Measurements from ENCODE around the gene PPP1R12A.

The PPP1R12A gene

DNA sequence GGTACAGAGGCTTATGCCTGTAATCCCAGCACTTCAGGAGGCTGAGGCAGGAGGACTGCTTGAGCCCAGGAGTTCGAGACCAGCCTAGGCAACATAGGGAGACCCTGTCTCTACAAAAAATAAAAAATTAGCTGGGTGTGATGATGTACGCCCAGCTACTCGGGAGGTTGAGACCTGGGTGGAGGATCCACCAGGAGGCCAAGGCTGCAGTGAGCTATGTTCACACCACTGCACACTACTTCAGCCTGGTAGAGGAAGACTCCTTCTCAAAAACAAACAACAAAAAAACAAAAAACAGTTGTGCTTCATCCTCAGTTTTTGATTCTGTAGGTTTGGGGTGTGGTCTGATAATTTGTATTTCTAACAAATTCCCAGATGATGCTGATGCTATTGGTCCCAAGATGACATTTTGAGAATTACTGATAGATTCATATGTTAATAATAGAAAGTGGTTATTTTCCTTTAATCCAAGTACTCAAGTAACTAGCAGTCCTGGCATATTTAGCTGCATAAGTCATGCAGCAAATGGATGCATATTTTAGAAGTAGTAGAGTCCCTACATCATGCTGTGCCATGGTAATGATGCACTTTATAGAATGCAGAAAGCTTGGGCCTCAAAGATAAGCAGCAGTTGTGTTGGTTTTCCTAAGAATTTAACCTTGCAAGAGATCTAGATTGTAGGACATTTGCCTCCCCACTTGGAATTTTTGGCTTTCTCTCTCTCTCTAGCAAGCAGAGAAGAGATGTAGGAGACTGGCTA lies 168.0 kb downstream of the PPP1R12A start:
- Histone ChIP-seq H3K4me1 (ENCODE audit: control insufficient read depth, insufficient read depth, low read length) (no peaks in the 10 kb centered on the region), H3K27ac (ENCODE audit: low read depth, low read length) (no peak overlapping the region), H3K9ac (ENCODE audit: low read length) (no peak overlapping the region), H3K36me3 (ENCODE audit: control insufficient read depth, insufficient read depth, low read length) (no peaks in the 10 kb centered on the region), H3K27me3 (ENCODE audit: control insufficient read depth, insufficient read depth, low read length) (no peaks in the 10 kb centered on the region), H3K4me3 (ENCODE audit: low read length) (no peak overlapping the region)

DNA sequence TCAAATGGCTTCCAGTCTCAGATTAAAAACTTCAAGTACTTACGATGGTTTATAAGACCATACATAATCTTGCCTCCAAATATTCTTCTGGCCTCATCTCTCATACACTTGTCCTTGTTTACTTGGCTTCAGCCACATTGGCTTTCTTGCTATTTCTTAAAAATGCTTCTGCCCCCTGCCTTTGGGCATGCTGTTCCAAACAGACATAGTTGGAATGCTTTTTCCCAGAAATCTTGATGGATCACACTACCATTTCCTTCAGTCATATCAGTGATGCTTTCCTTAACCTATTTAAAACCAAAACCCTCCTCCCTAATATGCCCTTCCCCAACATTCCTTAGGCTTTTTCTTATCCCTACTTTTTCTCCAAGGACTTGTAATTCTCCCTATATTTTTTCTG lies 169.7 kb downstream of the PPP1R12A start:
- Histone ChIP-seq H3K27me3 (ENCODE audit: control insufficient read depth, insufficient read depth, low read length) (no peaks in the 10 kb centered on the region), H3K27ac (ENCODE audit: low read depth, low read length) (no peak overlapping the region), H3K4me1 (ENCODE audit: control insufficient read depth, insufficient read depth, low read length) (no peaks in the 10 kb centered on the region)

DNA sequence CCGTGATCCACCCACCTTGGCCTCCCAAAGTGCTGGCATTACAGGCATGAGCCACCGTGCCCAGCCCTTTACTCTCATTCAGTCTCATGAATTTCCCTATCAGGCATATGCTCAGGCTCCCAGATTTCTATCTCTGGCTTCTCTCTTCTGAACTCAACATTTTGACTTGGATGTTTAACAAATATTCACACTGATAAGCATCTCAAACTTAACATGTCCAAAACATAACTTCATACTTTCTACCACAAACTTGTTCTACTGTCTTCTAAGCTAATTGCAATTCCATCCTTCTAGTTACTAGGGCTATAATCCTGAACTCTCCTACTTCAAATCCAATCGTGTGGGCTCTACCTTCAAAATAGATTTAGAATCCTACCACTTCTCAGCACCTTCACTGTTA lies 170.3 kb downstream of the PPP1R12A start:
- Histone ChIP-seq H3K9ac (ENCODE audit: low read length) (no peak overlapping the region), H3K4me1 (ENCODE audit: control insufficient read depth, insufficient read depth, low read length) (no peaks in the 10 kb centered on the region), H3K27me3 (ENCODE audit: control insufficient read depth, insufficient read depth, low read length) (no peaks in the 10 kb centered on the region)

More for the DNA sequence above, 169.7 kb downstream of the PPP1R12A start:
- Histone ChIP-seq H3K4me3 (ENCODE audit: low read length) (no peak overlapping the region), H3K36me3 (ENCODE audit: control insufficient read depth, insufficient read depth, low read length) (no peaks in the 10 kb centered on the region), H3K9ac (ENCODE audit: low read length) (no peak overlapping the region)

DNA sequence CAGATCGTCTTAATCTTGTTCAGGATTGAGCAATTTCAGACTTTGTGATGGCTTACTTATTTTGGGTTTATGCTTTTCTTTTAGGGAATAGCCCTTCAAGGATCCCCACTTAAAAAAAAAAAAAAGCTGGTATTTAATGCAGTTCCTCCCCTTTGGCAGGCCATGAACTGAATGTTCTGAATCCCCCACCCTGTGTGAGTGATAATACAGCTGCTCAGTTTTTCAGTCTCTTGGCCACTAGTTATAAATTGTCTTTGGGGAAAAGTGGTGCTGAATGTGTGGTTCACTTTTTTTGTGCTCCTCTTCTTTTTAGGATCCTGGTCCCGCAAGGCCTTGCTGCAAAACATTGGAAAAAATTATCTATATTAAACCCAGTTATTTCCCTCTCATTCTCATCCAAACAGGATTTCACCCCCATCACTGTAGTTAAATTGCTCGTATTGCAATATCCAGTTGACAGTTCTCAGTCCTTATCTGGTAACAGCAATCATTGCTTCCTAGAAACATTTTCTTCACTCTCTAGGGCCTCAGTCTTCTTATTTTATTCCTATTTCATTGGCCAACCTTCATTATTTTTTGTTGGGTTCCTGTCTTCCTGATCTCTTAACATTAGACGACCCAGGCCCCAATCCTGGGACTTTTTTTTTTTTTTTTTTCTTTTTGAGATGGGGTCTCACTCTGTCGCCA lies 171.0 kb downstream of the PPP1R12A start:
- H3K9ac ChIP-seq (ENCODE audit: low read length), result no peak overlapping the region

More for the DNA sequence above, 170.3 kb downstream of the PPP1R12A start:
- Histone ChIP-seq H3K27ac (ENCODE audit: low read depth, low read length) (no peak overlapping the region), H3K4me3 (ENCODE audit: low read length) (no peak overlapping the region), H3K36me3 (ENCODE audit: control insufficient read depth, insufficient read depth, low read length) (no peaks in the 10 kb centered on the region)

DNA sequence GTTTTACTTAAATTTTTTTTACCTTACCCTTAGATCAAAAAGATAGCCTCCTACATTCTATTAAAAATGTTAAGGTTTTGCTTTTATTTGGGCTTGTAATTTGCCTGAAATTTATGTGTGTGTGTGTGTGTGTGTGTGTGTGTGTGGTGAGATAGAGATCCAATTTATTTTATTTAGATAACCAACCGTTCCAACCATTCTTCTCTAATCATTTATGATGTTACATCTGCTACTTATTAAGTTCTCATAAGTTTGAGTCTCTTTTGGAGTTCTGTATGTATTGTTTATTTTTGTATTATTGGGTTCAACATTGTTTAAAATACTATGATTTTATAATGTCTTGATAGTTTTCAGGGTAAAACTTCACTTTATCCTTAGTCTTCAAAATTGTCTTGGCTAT lies 173.6 kb downstream of the PPP1R12A start:
- no peaks in the 10 kb centered on the region for H3K4me1 ChIP-seq (ENCODE audit: control insufficient read depth, insufficient read depth, low read length)
- no peak overlapping the region for H3K4me3 ChIP-seq (ENCODE audit: low read length)
- no peak overlapping the region for H3K27ac ChIP-seq (ENCODE audit: low read depth, low read length)
- no peaks in the 10 kb centered on the region for H3K36me3 ChIP-seq (ENCODE audit: control insufficient read depth, insufficient read depth, low read length)
- H3K27me3 ChIP-seq (ENCODE audit: control insufficient read depth, insufficient read depth, low read length), result no peaks in the 10 kb centered on the region
- no peak overlapping the region for H3K9ac ChIP-seq (ENCODE audit: low read length)

More for the DNA sequence above, 171.0 kb downstream of the PPP1R12A start:
- no peak overlapping the region for H3K4me3 ChIP-seq (ENCODE audit: low read length)
- H3K36me3 ChIP-seq (ENCODE audit: control insufficient read depth, insufficient read depth, low read length), result no peaks in the 10 kb centered on the region
- H3K27me3 ChIP-seq (ENCODE audit: control insufficient read depth, insufficient read depth, low read length), result no peaks in the 10 kb centered on the region
- H3K27ac ChIP-seq (ENCODE audit: low read depth, low read length), result no peak overlapping the region
- H3K4me1 ChIP-seq (ENCODE audit: control insufficient read depth, insufficient read depth, low read length), result no peaks in the 10 kb centered on the region

DNA sequence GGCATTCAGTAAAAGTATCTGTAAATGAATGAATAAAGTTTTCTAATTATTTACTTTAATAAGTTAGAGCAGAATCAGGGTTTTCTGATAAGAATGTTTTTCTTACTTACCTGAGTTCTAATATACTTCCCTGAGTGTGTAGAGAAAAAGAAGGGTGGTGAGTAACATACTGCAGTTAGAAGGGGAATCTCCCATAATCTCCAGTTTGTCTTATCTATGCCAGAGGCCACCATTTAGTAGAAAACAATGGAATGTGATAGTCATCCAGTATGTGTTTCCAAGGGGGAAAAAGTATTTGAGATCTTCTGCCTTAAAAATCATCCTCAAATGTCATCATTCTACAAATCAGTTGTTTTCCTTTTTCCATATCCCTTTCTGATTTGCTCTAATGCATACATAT lies 187.6 kb downstream of the PPP1R12A start:
- Histone ChIP-seq H3K4me1 (ENCODE audit: control insufficient read depth, insufficient read depth, low read length) (no peaks in the 10 kb centered on the region), H3K27ac (ENCODE audit: low read depth, low read length) (no peak overlapping the region)

DNA sequence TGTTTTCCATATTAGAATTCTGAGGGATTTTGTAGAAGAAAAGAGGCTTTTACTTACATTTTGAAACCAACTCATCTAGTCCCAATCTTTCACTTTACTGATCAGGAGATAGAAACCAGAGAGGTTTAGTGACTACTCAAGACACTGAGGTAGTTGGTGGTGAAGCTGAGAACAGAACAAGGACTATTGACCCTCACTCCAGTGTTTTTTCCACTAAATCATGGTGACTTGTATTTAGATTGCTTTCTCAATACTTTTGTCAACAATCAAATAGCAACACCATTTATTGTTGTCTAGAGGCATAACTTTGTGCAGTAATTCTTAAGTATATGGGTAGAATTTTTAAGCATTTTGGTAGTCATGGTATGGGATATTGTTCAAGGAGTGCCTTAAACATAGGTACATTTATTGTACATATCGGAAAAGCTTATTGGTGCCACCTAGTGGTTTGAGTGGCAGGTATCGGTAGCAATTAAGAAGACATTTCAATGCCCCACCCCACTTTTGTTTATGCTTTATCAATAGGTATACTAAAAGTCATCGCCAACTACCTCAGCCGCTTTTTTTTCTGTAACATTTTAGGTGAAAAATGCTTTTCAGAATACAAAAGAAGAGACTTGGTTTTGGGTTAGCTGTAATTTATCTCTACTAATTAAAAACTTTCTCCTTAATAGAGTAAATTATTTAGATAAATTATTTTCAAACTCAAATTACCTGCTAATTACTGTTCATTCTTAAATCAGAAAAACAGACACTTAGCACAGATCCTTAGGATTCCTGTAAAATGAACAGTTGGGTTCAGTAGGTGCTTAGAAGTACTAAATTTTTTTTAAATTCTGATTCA lies 196.8 kb downstream of the PPP1R12A start:
- Histone ChIP-seq H3K9ac (ENCODE audit: low read length) (no peak overlapping the region), H3K27me3 (ENCODE audit: control insufficient read depth, insufficient read depth, low read length) (no peaks in the 10 kb centered on the region), H3K27ac (ENCODE audit: low read depth, low read length) (no peak overlapping the region), H3K36me3 (ENCODE audit: control insufficient read depth, insufficient read depth, low read length) (no peaks in the 10 kb centered on the region), H3K4me3 (ENCODE audit: low read length) (no peak overlapping the region), H3K4me1 (ENCODE audit: control insufficient read depth, insufficient read depth, low read length) (no peaks in the 10 kb centered on the region)

More for the DNA sequence above, 187.6 kb downstream of the PPP1R12A start:
- Histone ChIP-seq H3K36me3 (ENCODE audit: control insufficient read depth, insufficient read depth, low read length) (no peaks in the 10 kb centered on the region), H3K9ac (ENCODE audit: low read length) (no peak overlapping the region), H3K27me3 (ENCODE audit: control insufficient read depth, insufficient read depth, low read length) (no peaks in the 10 kb centered on the region), H3K4me3 (ENCODE audit: low read length) (no peak overlapping the region)

DNA sequence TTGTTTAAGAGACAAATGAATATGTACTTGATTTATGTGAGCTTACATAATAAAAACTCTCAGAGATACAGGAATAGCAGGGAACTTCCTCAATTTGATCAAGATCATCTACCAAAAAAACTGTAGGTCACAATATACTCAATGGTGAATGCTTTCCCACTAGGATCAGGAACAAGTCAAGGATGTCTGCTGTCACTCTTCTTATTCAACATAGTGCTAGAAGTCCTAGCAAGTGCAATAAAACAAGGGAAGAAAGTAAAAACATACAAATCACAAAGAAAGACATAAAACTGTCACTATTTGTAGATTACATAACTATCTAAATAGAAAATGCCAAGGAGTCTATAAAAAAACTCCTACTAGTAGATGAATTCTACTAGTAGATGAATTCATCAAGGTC lies 202.3 kb downstream of the PPP1R12A start:
- Histone ChIP-seq H3K9ac (ENCODE audit: low read length) (no peak overlapping the region), H3K27me3 (ENCODE audit: control insufficient read depth, insufficient read depth, low read length) (no peaks in the 10 kb centered on the region), H3K4me1 (ENCODE audit: control insufficient read depth, insufficient read depth, low read length) (no peaks in the 10 kb centered on the region), H3K27ac (ENCODE audit: low read depth, low read length) (no peak overlapping the region), H3K4me3 (ENCODE audit: low read length) (no peak overlapping the region), H3K36me3 (ENCODE audit: control insufficient read depth, insufficient read depth, low read length) (no peaks in the 10 kb centered on the region)

DNA sequence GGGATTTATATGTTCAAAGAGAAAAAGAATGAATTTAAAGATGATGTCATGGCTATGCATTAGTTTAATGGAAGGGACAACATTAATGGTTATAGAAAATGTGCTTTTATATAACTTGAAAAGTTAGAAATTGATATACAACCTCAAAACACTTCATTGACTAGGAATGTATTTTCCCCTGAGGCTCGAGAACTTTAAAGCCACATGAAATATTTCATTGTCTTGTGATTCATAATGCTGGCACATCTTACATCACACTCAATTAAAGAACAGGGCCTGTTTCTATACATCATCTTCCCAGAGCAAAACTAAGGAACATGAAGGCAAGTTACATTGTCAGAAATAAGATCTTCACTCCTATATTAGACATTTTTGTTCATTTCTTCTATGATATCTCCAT lies 208.9 kb downstream of the PPP1R12A start:
- Histone ChIP-seq H3K9ac (ENCODE audit: low read length) (no peak overlapping the region), H3K36me3 (ENCODE audit: control insufficient read depth, insufficient read depth, low read length) (no peaks in the 10 kb centered on the region), H3K4me1 (ENCODE audit: control insufficient read depth, insufficient read depth, low read length) (no peaks in the 10 kb centered on the region), H3K4me3 (ENCODE audit: low read length) (no peak overlapping the region), H3K27me3 (ENCODE audit: control insufficient read depth, insufficient read depth, low read length) (no peaks in the 10 kb centered on the region), H3K27ac (ENCODE audit: low read depth, low read length) (no peak overlapping the region)
